IPS-20b (cell line): ENCODE results near the gene RBMX2.
"Not testable (repeated sequence)": the region's sequence is repeated elsewhere in the genome, so short reads cannot be mapped to it uniquely, and the experiment has no call there.

ENCODE experiments used
- H3K27ac ChIP-seq: one replicate; pipeline ENCODE4 v1.5.1; 2013; ENCODE audit warnings: low read length
- H3K27me3 ChIP-seq: 2 replicates; pipeline ENCODE4 v1.6.1; 2013; ENCODE audit warnings: mild to moderate bottlenecking, low read length, inconsistent platforms; ENCODE audit not compliant: insufficient read depth
- H3K36me3 ChIP-seq: 2 replicates; pipeline ENCODE4 v1.6.1; 2013; ENCODE audit warnings: low read depth, mild to moderate bottlenecking, inconsistent platforms, low read length, moderate library complexity; ENCODE audit not compliant: insufficient read depth
- H3K4me1 ChIP-seq: 2 replicates; pipeline ENCODE4 v1.6.1; 2013; ENCODE audit warnings: mild to moderate bottlenecking, control low read depth, inconsistent platforms, low read length, moderate library complexity; ENCODE audit not compliant: insufficient read depth
- H3K4me3 ChIP-seq: 2 replicates; pipeline ENCODE4 v1.5.1; 2013; ENCODE audit warnings: mild to moderate bottlenecking, low read length, inconsistent platforms
- H3K9ac ChIP-seq: 2 replicates; pipeline ENCODE4 v1.6.1; 2013; ENCODE audit warnings: low read depth, mild to moderate bottlenecking, inconsistent platforms, low read length, moderate library complexity
- H3K9me3 ChIP-seq: 2 replicates; pipeline ENCODE4 v1.6.1; 2013; ENCODE audit warnings: mild to moderate bottlenecking, low read depth, low read length, inconsistent platforms; ENCODE audit not compliant: insufficient read depth

The RBMX2 gene, protein sequence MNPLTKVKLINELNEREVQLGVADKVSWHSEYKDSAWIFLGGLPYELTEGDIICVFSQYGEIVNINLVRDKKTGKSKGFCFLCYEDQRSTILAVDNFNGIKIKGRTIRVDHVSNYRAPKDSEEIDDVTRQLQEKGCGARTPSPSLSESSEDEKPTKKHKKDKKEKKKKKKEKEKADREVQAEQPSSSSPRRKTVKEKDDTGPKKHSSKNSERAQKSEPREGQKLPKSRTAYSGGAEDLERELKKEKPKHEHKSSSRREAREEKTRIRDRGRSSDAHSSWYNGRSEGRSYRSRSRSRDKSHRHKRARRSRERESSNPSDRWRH

DNA sequence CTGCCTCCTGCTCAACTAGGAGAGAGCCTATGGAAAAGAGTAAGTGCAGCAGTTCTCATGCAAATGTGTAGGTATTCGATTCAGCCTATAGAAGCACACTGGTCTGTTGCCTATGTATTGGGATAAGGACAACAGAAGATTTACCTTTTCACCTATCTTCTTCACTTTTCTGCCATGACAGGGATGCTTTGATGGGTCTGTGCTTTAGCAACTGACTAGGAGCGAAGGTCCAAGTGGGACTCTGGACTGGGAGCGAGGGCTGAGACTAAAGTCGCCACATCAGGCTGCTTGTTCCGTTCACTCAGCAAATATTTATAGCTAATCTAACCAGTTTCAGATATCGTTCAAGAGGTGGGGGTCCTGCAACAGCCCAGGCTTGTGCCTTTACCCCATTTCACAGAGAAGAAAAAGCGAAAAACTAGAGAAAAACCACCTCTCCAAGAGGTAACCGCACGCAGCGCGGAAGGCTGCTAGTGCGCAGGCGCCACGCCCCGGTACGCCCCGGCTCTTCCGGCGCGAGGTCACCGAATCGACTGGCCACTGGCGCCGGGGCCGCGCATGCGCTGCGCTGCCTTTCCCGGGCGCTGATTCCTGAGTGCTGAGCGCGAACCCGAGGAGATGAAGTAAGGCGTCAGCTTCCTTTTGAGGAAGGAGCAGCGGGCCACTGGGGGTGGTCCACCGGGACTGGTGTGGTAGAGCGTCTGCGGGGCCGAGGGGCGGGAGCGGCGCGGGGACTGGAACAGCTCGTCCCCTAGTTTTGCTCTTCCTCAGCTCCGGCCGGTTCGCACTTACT lies at the start of gene RBMX2:
Gene RBMX2 (plus strand): TSS at position 573 of the 793 bp plus-strand sequence. CDS start 46 bp downstream, at position 619.
- H3K36me3 ChIP-seq: peaks cover 13% of the 10 kb centered on the region; the same call in 1 of the 2 replicates
- H3K9ac ChIP-seq: peak within 1 kb of the TSS; percentile 97
- peaks cover 13% of the 10 kb centered on the region for H3K27me3 ChIP-seq
- peak within 1 kb of the TSS; percentile 98 for H3K4me3 ChIP-seq
- H3K4me1 ChIP-seq: no peaks in the 10 kb centered on the region
- H3K9me3 ChIP-seq: no peaks in the 10 kb centered on the region
- peak within 1 kb of the TSS; percentile 81 for H3K27ac ChIP-seq

DNA sequence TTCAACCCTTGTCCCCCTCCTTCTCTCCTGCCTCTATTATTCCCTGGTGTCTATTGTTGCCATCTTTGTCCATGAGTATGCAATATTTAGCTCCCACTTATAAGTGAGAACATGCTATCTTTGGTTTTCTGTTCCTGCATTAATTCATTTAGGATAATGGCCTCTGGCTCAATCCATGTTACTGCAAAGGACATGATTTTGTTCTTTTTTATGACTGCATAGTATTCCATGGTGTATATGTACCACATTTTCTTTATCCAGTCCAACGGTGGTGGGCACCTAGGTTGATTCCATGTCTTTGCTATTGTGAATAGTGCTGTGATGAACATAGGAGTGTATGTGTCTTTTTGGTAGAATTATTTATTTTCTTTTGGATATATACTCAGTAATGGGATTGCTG lies 49.7 kb upstream of the RBMX2 start:
- H3K27me3 ChIP-seq, H3K4me1 ChIP-seq, H3K27ac ChIP-seq, H3K9me3 ChIP-seq, H3K9ac ChIP-seq, H3K36me3 ChIP-seq, H3K4me3 ChIP-seq: not testable (repeated sequence)

DNA sequence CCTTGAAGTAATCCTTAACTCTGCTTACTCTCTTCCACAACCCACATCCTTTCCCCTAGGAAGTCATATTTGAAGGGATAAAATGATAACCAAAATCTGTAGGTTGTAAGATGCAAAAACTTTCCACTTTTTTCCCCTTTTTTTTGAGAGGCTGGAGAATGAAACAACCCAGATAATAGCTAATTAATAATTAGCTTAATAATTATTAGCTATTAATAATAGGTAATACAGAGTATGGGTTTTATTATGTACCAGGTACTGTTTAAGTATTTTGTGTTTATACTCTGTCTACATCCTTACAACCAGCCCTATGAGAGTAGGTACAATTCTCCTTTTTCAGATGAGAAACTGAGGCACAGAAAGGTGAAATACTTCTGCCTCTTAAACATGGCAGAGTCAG lies 25.7 kb upstream of the RBMX2 start:
- Histone ChIP-seq H3K27me3 (no peaks in the 10 kb centered on the region), H3K36me3 (no peaks in the 10 kb centered on the region), H3K4me1 (no peaks in the 10 kb centered on the region), H3K27ac (no peak overlapping the region), H3K4me3 (no peak overlapping the region), H3K9ac (no peak overlapping the region), H3K9me3 (no peaks in the 10 kb centered on the region)

DNA sequence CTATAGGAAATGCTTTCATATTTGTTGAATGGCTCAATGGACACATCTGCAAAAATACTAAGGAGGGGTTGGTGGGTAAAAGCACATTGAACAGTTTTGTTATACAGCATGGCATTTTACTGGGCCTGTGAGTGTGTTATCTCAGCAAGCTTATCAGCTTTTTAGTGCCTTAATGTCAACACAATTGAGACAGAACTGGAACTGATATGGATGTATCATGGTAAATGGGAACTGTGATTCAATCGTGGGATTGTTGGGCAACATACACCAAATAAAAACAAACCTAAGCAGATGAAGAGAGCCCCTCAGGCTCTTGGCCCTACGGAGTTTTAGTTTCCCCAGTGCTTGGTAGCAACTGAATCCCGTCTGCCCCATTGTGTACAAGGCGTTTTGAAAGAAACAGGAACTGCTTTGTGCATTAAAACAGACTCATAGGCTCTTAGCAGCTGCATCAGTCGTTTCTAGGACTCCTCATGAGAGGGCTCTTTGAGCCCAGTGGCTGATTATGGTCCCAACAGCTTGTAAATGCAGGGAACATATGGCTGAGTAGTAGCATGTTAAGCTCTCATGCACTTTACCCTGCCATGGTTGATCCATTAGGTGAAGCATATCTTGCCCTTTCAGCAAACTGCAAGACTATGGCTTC lies 23.6 kb upstream of the RBMX2 start:
- no peak overlapping the region for H3K4me3 ChIP-seq
- H3K9me3 ChIP-seq: no peaks in the 10 kb centered on the region
- no peak overlapping the region for H3K9ac ChIP-seq
- H3K27ac ChIP-seq: no peak overlapping the region
- no peaks in the 10 kb centered on the region for H3K27me3 ChIP-seq
- H3K36me3 ChIP-seq: no peaks in the 10 kb centered on the region
- H3K4me1 ChIP-seq: no peaks in the 10 kb centered on the region

DNA sequence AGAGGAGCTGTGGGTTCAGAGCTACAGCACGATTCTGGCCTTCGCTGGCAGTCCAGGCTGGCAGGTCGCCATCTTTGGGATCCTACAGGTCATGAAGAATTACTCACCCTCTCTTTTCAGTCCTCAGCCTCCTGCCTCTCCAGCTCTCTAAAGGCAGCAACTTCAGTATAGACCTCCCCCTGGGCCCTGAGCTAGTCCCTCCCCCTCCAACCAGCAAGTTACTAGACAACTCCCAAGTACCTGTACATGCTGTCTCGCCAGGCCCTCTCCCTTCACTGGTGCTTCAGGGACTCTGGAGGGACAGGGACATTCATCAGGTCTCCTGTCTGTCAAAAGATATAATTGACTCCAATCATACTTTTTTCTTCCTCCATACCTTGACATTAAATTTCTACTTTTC lies 16.3 kb upstream of the RBMX2 start, which contains the start of gene GPR119:
Gene GPR119 (minus strand): TSS at position 155 of the 400 bp plus-strand sequence. CDS start 227 bp downstream, outside the sequence.
- no peaks in the 10 kb centered on the region for H3K36me3 ChIP-seq
- H3K4me3 ChIP-seq: no peak within 1 kb of the TSS
- H3K4me1 ChIP-seq: no peaks in the 10 kb centered on the region
- no peaks in the 10 kb centered on the region for H3K9me3 ChIP-seq
- no peak within 1 kb of the TSS for H3K9ac ChIP-seq
- H3K27me3 ChIP-seq: no peaks in the 10 kb centered on the region
- H3K27ac ChIP-seq: no peak within 1 kb of the TSS

DNA sequence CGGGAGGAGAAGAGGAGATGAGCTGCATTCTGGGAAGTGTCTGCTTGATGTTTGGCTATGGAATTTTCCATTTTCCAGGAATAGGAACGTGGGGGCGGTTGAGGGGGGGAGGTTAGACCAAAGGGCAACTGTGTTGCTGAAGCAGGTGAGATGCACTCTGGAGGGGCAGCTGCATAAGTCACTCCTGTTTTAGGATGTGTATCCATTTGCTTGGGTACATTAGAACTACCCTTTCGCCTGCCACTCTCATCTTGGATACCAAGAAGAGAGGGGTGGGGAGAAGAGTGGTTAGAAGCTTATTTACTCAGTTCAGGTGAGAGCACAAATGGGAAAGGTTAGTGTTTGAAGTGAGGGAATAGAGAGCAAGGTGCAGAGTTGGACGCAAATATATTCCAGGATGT lies 15.4 kb upstream of the RBMX2 start:
- H3K4me1 ChIP-seq: no peaks in the 10 kb centered on the region
- no peaks in the 10 kb centered on the region for H3K27me3 ChIP-seq
- H3K36me3 ChIP-seq: no peaks in the 10 kb centered on the region
- H3K4me3 ChIP-seq: no peak overlapping the region
- H3K9me3 ChIP-seq: no peaks in the 10 kb centered on the region
- H3K9ac ChIP-seq: no peak overlapping the region
- H3K27ac ChIP-seq: no peak overlapping the region

DNA sequence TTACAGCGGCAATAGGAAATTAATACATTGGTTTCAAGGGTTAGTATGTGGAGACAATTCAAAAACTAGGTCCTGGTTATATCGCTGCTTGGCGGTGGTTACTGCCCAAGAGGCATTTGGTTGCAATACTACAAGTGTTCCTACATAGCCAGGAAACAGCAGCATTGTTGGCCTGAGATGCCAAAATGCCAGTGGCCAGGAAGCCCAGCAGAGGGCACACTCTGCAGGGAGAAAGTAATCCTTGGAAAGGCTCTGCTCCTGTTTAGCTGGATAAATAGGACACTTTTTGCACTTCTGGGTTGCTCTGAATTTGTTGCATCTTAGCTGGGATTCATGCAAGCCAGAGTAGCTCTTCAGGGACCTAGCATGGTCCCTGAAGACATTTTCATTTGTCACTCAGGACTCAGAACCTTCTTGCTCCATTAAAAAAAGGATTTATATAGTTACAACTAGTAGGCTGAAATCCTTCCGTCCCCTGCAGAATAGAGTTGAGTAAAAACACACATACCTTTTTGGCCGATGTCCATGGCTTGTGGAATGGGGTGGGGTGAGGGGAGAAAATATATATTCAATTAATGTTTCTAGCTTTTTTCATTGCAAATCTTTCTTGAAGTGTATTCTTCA lies 8.2 kb upstream of the RBMX2 start:
- Histone ChIP-seq H3K4me1 (no peaks in the 10 kb centered on the region), H3K36me3 (no peaks in the 10 kb centered on the region), H3K27me3 (no peaks in the 10 kb centered on the region; the same call in 1 of the 2 replicates), H3K9me3 (no peaks in the 10 kb centered on the region), H3K4me3 (no peak overlapping the region), H3K27ac (no peak overlapping the region), H3K9ac (no peak overlapping the region)

DNA sequence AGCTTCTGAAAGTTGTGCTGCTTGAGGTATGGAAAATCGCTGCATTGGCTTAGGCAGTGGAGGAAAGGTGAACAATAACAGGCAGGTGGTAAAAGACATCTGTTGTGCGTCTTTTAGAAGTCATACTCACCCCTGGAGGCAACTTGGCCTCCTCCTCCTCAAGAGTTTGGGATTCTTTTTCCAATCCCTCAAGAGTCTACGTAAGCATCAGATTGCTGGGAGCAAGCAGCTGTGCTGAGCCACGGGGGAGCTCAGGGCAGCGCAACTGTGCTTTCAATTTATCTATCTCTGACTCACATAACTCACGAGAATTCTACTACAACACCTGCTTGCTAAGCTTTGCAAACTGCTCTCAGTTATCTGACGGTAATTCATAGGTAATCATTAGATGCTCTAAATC lies 6.4 kb upstream of the RBMX2 start:
- H3K9me3 ChIP-seq: no peaks in the 10 kb centered on the region
- no peak overlapping the region for H3K27ac ChIP-seq
- no peaks in the 10 kb centered on the region for H3K36me3 ChIP-seq
- no peaks in the 10 kb centered on the region for H3K4me1 ChIP-seq
- no peak overlapping the region for H3K9ac ChIP-seq
- no peak overlapping the region for H3K4me3 ChIP-seq
- peaks cover 13% of the 10 kb centered on the region for H3K27me3 ChIP-seq

DNA sequence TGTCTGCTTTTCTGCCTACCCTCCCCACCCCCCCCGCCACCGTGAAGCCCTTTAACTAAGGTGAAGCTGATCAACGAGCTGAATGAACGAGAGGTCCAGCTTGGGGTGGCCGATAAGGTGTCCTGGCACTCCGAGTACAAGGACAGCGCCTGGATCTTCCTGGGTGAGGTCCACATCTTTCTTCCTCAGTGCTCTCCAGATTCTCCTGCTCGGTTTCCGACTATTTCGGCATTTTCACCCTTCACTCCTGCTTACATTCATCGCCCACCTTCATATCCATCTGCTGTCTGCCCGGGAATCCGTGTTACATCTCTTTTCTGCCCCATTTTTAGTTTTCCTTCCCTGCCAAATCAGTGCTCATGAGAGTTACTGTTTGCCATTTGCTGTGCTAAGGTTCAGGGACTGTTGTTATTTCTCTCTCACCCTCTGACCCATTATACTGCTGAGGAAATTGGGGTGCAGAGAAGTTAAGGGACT lies 459 bp downstream of the RBMX2 start:
- Histone ChIP-seq H3K9me3 (no peaks in the 10 kb centered on the region), H3K9ac (peak overlapping the region; percentile 97; the same call in 1 of the 2 replicates), H3K36me3 (peaks cover 13% of the 10 kb centered on the region; the same call in 1 of the 2 replicates), H3K4me3 (peak overlapping the region; percentile 98), H3K4me1 (no peaks in the 10 kb centered on the region), H3K27me3 (peaks cover 13% of the 10 kb centered on the region; the same call in 1 of the 2 replicates), H3K27ac (no peak overlapping the region)

DNA sequence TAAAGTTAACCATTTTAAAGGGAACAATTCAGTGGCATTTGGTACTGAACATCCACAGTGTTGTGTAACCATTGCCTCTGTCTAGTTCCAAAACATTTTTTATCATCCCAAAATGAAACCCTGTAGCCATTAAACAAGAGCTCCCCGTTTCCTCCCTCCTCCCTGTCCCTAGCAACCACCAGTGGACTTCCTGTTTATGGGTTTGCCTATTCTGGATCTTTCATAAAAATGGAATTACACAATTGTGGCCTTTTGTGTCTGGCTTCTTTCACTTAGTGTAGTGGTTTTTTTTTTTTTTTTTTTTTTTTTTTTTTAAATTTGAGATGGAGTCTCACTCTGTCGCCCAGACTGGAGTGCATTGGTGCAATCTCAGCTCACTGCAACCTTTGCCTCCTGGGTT lies 11.6 kb downstream of the RBMX2 start:
- Histone ChIP-seq H3K27ac (no peak overlapping the region), H3K36me3 (peaks cover 37% of the 10 kb centered on the region), H3K9ac (no peak overlapping the region), H3K9me3 (no peaks in the 10 kb centered on the region), H3K4me3 (no peak overlapping the region), H3K27me3 (no peaks in the 10 kb centered on the region), H3K4me1 (no peaks in the 10 kb centered on the region)

DNA sequence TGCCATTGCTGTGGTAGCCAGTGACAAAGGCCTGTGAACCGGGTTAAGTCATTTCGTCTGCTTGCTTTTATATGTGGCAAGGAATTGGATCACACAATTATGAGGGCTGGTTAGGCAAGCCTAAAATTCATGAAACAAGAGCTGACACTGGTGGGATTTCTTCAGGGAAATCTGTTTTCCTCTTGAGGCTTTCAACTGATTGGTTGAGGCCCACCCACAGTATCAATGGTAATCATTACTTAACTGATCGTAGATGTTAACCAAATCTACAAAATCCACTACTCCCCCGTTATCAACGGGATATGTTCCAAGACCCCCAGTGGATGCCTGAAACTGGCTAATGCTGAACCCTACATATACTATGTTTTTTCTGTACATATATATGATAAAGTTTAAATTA lies 13.0 kb downstream of the RBMX2 start:
- no peak overlapping the region for H3K9ac ChIP-seq
- no peaks in the 10 kb centered on the region for H3K27me3 ChIP-seq
- no peak overlapping the region for H3K4me3 ChIP-seq
- no peaks in the 10 kb centered on the region for H3K9me3 ChIP-seq
- no peak overlapping the region for H3K27ac ChIP-seq
- H3K36me3 ChIP-seq: peaks cover 26% of the 10 kb centered on the region
- H3K4me1 ChIP-seq: peaks cover 7% of the 10 kb centered on the region; the same call in 1 of the 2 replicates
